Osteocyte (in vitro differentiated cells): ENCODE data around the gene HIGD1A. TPM values are rescaled to one million over a fixed set of nuclear protein-coding genes. Genes with fewer than 3 reads are reported as not detected.

Experiments
- DNase-seq: peaks from one replicate; pipeline ENCODE4 v3.0.0; 2021; ENCODE audit warnings: mixed read lengths; ENCODE audit not compliant: unreplicated experiment; ENCODE audit errors: extremely low spot score
- H3K27ac Mint-ChIP-seq: one replicate; pipeline ENCODE4 v1.8.0; 2021; ENCODE audit warnings: mild to moderate bottlenecking, mixed read lengths; ENCODE audit not compliant: unreplicated experiment
- H3K27me3 Mint-ChIP-seq: one replicate; pipeline ENCODE4 v1.8.0; 2021; ENCODE audit warnings: mixed read lengths; ENCODE audit not compliant: unreplicated experiment
- H3K36me3 Mint-ChIP-seq: one replicate; pipeline ENCODE4 v1.8.0; 2021; ENCODE audit warnings: mixed read lengths; ENCODE audit not compliant: unreplicated experiment
- H3K4me1 Mint-ChIP-seq: one replicate; pipeline ENCODE4 v1.8.0; 2021; ENCODE audit warnings: mixed read lengths; ENCODE audit not compliant: unreplicated experiment
- H3K4me3 Mint-ChIP-seq: one replicate; pipeline ENCODE4 v1.8.0; 2021; ENCODE audit warnings: mild to moderate bottlenecking, moderate library complexity, mixed read lengths; ENCODE audit not compliant: unreplicated experiment
- H3K9me3 Mint-ChIP-seq: one replicate; pipeline ENCODE4 v1.8.0; 2021; ENCODE audit warnings: mixed read lengths; ENCODE audit not compliant: unreplicated experiment
- CTCF ChIP-seq: fragments of 200-600 bp; sonication (generic); IDR thresholded peaks from 2 replicates; pipeline ENCODE4 v1.5.0; 2021; ENCODE audit warnings: antibody characterized with exemption, mild to moderate bottlenecking, moderate library complexity
- total RNA-seq: library from RNA; stranded (reverse); gene quantifications from 2 replicates; pipeline ENCODE4 v1.2.1, GENCODE V29; 2021

HIGD1A gene
- total RNA-seq, 1 donor from 2014 or later = 63.8 TPM

DNA sequence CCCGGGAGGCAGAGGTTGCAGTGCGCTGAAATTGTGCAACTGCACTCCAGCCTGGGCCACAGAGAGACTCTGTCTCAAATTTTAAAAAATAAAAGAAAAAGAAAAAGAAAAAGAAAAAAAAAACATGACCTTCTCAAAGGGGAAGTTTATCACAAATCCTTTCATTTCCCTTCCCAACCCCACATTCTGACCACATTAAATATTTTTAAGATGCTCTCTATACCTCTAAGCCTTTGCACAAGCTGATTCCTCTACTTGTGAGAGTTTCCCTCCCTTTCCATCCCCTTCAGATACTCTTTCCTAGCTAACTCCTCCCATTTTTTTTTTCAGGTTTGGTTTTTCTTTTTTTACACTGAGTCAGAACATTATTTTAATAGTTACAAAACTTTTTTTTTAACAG, 4.0 kb downstream of the HIGD1A start:
- no peak overlapping the region for H3K4me3 Mint-ChIP-seq
- DNase-seq = no peak
- H3K27ac Mint-ChIP-seq = no peak overlapping the region
- peaks cover 27% of the 10 kb centered on the region for H3K4me1 Mint-ChIP-seq
- H3K36me3 Mint-ChIP-seq = peaks cover 2% of the 10 kb centered on the region
- peaks cover under 1% of the 10 kb centered on the region for H3K27me3 Mint-ChIP-seq
- TF ChIP-seq CTCF = no peak
- H3K9me3 Mint-ChIP-seq = no peaks in the 10 kb centered on the region

- no peaks in the 10 kb centered on the region for H3K9me3 Mint-ChIP-seq
- peaks cover 2% of the 10 kb centered on the region for H3K36me3 Mint-ChIP-seq
Observed at GRCh38 chr3:42799376-42799775, 4.9 kb downstream of the HIGD1A start.

DNA sequence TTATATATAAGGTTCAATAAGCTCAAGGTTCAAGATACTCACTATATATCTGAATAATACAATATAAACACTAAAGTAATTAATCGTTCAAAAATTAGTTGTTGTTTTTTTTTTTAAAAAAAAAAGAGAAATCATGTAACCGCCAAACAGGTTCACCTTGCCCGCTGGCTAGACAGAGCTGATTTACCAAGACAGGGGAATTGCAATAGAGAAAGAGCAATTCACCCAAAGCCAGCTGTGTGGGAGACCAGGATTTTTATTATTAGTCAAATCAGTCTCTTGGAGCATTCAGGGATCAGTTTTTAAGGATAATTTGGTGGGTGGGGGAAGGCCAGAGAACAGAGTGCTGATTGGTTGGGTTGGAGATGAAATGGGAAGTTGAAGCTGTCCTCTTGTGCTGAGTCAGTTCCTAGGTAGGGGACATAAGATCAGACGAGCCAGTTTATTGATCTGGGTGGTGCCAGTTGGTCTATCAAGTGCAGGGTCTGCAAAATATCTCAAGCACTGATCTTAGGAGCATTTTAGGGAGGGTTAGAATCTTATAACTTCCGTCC, 7.9 kb downstream of the HIGD1A start:
- no peak for TF ChIP-seq CTCF
- Mint-ChIP-seq H3K27ac (no peak overlapping the region), H3K4me1 (peaks cover 6% of the 10 kb centered on the region), H3K27me3 (no peaks in the 10 kb centered on the region), H3K36me3 (peaks cover 12% of the 10 kb centered on the region), H3K9me3 (no peaks in the 10 kb centered on the region), H3K4me3 (no peak overlapping the region)
- no peak for DNase-seq

More at GRCh38 chr3:42799376-42799775, 4.9 kb downstream of the HIGD1A start:
- no peak for TF ChIP-seq CTCF
- H3K4me3 Mint-ChIP-seq = no peak overlapping the region
- no peaks in the 10 kb centered on the region for H3K27me3 Mint-ChIP-seq
- H3K4me1 Mint-ChIP-seq = peaks cover 23% of the 10 kb centered on the region
- DNase-seq = no peak
- no peak overlapping the region for H3K27ac Mint-ChIP-seq

DNA sequence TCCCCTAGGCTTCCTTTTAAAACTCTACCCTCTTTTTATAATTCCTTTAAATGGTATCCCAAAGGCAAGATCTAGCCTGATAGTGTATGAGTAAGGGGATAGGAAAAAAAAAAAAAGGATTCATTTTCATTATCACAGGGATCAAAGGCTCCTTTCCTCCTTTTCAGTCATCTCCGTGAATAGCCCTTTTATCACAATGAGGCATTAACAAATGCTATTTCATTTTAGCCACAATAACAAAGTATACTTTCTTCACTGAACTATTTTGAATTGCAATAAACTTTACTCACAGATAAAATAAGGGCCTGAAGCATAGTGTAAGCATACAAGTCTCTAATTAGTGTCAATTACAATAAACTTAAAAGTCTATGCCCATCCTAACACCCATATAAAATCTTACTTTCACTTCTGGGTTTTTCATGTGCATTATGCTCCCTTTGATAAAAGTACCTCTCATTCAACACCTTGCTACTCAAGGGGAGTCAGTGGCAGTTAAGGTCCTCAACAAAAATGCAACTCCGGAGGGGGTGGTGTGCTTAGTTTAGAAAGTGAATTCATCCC, 8.6 kb downstream of the HIGD1A start:
- no peak for DNase-seq
- Mint-ChIP-seq H3K36me3 (peaks cover 12% of the 10 kb centered on the region), H3K27ac (no peak overlapping the region), H3K27me3 (no peaks in the 10 kb centered on the region), H3K9me3 (no peaks in the 10 kb centered on the region), H3K4me3 (no peak overlapping the region), H3K4me1 (peaks cover 4% of the 10 kb centered on the region)
- no peak for TF ChIP-seq CTCF

GRCh38 chr3:42790714-42791229, 13.5 kb downstream of the HIGD1A start:
- peaks cover 19% of the 10 kb centered on the region for H3K36me3 Mint-ChIP-seq

More at GRCh38 chr3:42790714-42791229, 13.5 kb downstream of the HIGD1A start:
- no peaks in the 10 kb centered on the region for H3K27me3 Mint-ChIP-seq
- DNase-seq = no peak
- H3K9me3 Mint-ChIP-seq = no peaks in the 10 kb centered on the region
- no peak overlapping the region for H3K27ac Mint-ChIP-seq
- H3K4me1 Mint-ChIP-seq = no peaks in the 10 kb centered on the region
- TF ChIP-seq CTCF = no peak
- no peak overlapping the region for H3K4me3 Mint-ChIP-seq
